Kidney epithelial cell (primary cell): ENCODE data around the gene ZNF280C. TPM values are rescaled to one million over a fixed set of nuclear protein-coding genes. Genes with fewer than 3 reads are reported as not detected.
"Not testable (repeated sequence)": the region's sequence is repeated elsewhere in the genome, so short reads cannot be mapped to it uniquely, and the experiment has no call there.

Experiments used
- DNase-seq: peaks from one replicate; pipeline ENCODE4 v3.0.0-alpha.2; 2010; ENCODE audit warnings: low read depth
- H3K27me3 ChIP-seq: 2 replicates; pipeline ENCODE4 v1.6.0; 2011; ENCODE audit warnings: low read length; ENCODE audit not compliant: control insufficient read depth, insufficient read depth
- H3K36me3 ChIP-seq: 2 replicates; pipeline ENCODE4 v1.5.1; 2011; ENCODE audit warnings: low read length; ENCODE audit not compliant: control insufficient read depth, insufficient read depth
- H3K4me3 ChIP-seq: 2 replicates; pipeline ENCODE4 v1.5.1; 2011; ENCODE audit warnings: low read depth, mild to moderate bottlenecking, control low read depth, low read length
- CTCF ChIP-seq: IDR thresholded peaks from 2 replicates; pipeline ENCODE4 v1.5.1; 2011; ENCODE audit warnings: mild to moderate bottlenecking, moderate library complexity, low read length, control low read depth, inconsistent platforms; ENCODE audit not compliant: insufficient read depth, poor library complexity, severe bottlenecking
- total RNA-seq: library from RNA; depleted of rRNA; stranded (reverse); fragments of >200 nt; gene quantifications from 2 replicates; pipeline ENCODE4 v1.2.3, GENCODE V29; 2015

Gene ZNF280C
- total RNA-seq, 1 donor from 2014 or later, result 5.3 TPM

GRCh38 chrX:130251671-130252070, 17.0 kb downstream of the ZNF280C start:
- no peak for DNase-seq
- TF ChIP-seq CTCF, result no peak
- no peaks in the 10 kb centered on the region for H3K27me3 ChIP-seq
- H3K4me3 ChIP-seq, result no peak overlapping the region
- H3K36me3 ChIP-seq, result no peaks in the 10 kb centered on the region

GRCh38 chrX:130247996-130248395, 20.7 kb downstream of the ZNF280C start:
- no peak overlapping the region for H3K4me3 ChIP-seq
- no peak for DNase-seq
- no peak for TF ChIP-seq CTCF
- no peaks in the 10 kb centered on the region for H3K36me3 ChIP-seq
- H3K27me3 ChIP-seq, result no peaks in the 10 kb centered on the region

GRCh38 chrX:130246084-130246483, 22.6 kb downstream of the ZNF280C start:
- no peak for DNase-seq
- TF ChIP-seq CTCF, result no peak
- H3K27me3 ChIP-seq, result no peaks in the 10 kb centered on the region
- no peaks in the 10 kb centered on the region for H3K36me3 ChIP-seq
- H3K4me3 ChIP-seq, result no peak overlapping the region

- no peak overlapping the region for H3K4me3 ChIP-seq
- no peaks in the 10 kb centered on the region for H3K27me3 ChIP-seq
- no peak for TF ChIP-seq CTCF
- H3K36me3 ChIP-seq, result no peaks in the 10 kb centered on the region
- no peak for DNase-seq
These were observed 23.3 kb downstream of the ZNF280C start for GRCh38 chrX:130245441-130245840.

- H3K27me3 ChIP-seq, H3K36me3 ChIP-seq, H3K4me3 ChIP-seq, DNase-seq: not testable (repeated sequence)
These were observed 37.5 kb downstream of the ZNF280C start for GRCh38 chrX:130231184-130231583.

- no peak for DNase-seq
- H3K36me3 ChIP-seq, result no peaks in the 10 kb centered on the region
- TF ChIP-seq CTCF, result no peak
- H3K27me3 ChIP-seq, result no peaks in the 10 kb centered on the region
- H3K4me3 ChIP-seq, result no peak overlapping the region
These were observed 39.8 kb downstream of the ZNF280C start for GRCh38 chrX:130228871-130229270.

- Histone ChIP-seq H3K36me3 (no peaks in the 10 kb centered on the region), H3K27me3 (no peaks in the 10 kb centered on the region), H3K4me3 (no peak overlapping the region)
- TF ChIP-seq CTCF, result no peak
- no peak for DNase-seq
These were observed 43.9 kb downstream of the ZNF280C start for GRCh38 chrX:130224810-130225209.
